GM18870 (cell line): Measurements from ENCODE around the gene SUPT20H.
"Not testable (repeated sequence)": the region's sequence is repeated elsewhere in the genome, so short reads cannot be mapped to it uniquely, and the experiment has no call there.

Source experiments
- ATAC-seq: cut with Tn5 transposase; IDR thresholded peaks from one replicate; pipeline ENCODE4 v1.9.1; 2021; ENCODE audit warnings: moderate library complexity; ENCODE audit not compliant: unreplicated experiment

The SUPT20H gene

DNA sequence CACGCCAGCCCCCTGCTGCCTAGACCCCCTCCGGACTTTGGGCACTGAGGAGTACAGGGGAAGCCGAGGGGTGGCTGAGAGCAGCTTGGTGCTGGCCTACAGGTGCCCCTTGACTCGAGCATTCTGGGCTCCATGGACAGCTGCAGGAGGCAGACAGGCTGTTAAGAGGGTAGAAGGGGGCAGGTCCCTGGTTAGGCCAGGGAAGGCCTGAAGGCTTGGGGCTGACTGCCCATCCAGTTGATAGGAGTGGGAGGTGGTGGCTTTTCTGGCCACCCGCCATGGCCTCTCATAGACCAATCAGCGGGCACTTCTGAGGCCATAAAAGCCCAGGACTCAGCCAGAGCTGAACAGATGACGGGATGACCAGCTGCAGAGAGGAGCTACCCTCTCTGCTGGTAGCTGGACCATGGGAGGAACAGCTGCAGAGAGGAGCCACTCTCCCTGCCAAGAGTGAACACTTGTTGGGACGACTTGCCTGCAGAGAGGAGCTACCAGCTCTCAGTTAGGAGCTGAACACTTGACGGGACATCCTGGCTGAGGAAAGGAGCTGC lies 10.7 kb upstream of the SUPT20H start:
- no peak for ATAC-seq

DNA sequence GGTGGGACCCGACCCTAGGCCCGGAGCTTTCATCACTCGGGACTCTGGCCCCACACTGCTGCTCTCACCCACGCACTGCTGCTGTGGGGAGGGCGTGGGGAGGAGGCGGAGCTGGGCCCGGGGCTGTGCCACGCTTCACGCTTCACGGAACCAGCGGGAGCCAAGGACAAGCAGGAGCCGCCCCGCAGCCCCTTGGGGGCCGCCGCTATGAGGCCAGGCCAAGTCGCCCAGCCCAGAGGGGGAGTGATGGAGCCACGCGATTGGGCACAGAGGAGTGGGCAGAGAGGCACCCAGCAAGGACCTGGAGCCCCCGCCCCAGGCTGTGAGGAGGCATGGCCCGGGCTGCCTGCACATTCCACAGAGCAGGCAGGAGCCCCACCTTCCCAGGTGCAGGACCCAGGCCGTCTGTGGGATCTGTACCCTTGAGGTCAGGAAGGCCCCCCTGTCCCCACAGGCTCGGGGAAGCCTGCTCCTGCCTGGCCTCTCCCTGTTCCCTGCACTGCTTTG lies 10.2 kb upstream of the SUPT20H start:
- no peak for ATAC-seq

DNA sequence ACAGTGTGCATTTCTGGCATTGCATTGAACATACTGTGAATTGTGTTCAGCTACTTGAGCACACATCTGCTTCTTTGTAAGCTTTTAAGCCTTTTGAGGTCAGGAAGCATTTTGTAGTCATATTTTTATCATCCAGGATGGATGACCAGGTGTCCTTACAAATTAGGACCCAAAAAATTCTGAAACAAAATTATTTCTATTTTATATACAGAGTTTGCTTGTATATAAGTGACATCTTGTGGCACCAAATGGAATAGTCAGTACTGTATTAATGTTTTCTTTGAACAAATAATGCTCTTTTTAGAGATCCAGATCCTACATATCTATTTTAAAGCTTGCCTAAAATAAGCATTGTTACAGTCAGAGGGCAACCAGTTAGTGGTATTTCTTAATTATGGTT lies 9.5 kb upstream of the SUPT20H start:
- no peak for ATAC-seq

DNA sequence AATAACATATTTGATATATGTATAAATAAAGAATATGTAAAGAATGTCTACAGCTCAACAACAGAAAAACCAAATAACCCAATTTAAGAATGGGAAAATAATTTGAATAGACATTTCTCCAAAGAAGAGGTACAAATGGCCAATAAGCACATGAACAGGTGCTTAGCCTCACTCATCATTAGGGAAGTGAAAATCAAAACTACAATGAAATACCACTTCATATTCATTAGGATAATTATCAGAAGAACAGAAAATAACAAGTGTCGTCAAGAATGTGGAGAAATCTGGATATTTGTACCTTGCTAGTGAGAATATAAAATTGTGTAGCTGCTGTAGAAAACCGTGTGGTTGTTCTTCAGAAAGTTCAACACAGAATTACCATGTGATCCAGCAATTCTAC lies 8.4 kb upstream of the SUPT20H start:
- ATAC-seq, result peak; percentile 66

DNA sequence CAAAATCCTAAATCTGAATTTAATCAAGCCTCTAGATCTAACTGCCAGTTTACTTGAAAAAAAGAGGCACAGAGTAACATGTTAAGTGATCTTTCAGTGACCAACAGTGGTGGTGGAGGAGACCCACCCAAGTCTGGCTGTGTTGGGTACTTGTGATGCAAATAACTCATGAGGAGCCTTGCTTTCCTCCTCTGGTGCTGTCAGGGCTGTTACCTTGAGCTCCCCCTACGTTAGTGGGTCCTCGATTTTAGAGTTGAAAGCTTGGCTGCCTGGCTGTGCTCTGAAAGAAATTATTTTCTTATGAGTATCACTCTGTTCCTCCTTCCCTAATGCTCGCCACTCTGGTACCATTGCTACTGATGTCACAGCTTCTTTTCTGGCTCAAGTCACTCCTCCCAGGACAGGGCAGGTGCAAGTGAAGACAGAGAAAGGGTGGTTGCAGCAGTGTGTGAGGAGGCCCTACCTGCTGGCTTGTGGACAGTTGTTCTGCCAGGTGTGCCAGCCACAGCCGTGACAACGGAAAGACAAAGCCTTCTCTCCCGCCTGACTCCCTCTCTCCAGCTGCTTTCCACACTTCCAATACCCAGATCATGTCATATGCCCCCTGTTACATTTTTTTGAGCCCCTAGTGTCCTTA lies 6.5 kb upstream of the SUPT20H start:
- no peak for ATAC-seq

DNA sequence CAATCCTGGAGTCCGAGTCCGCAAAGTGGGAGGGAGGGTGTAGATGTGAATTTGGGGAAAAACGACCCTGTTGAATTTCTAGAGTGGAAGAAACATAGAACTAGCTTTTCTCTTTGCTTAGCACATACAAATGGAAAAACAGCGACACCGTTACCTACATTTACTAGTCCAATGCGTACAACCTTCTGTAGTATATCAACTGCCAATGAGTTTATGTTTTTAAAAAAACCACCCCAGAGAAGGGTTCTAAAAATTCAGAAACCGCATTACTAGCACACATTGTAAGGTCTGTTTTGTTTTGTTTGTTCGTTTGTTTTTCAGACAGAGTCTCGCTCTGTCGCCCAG lies 332 bp upstream of the SUPT20H start:
- peak; percentile 32 for ATAC-seq

DNA sequence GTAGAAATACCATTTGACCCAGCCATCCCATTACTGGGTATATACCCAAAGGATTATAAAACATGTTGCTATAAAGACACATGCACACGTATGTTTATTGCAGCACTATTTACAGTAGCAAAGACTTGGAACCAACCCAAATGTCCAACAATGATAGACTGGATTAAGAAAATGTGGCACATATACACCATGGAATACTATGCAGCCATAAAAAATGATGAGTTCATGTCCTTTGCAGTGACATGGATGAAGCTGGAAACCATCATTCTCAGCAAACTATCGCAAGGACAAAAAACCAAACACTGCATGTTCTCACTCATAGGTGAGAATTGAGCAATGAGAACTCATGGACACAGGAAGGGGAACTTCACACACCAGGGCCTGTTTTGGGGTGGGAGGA lies 3.3 kb downstream of the SUPT20H start:
- ATAC-seq, result not testable (repeated sequence)

DNA sequence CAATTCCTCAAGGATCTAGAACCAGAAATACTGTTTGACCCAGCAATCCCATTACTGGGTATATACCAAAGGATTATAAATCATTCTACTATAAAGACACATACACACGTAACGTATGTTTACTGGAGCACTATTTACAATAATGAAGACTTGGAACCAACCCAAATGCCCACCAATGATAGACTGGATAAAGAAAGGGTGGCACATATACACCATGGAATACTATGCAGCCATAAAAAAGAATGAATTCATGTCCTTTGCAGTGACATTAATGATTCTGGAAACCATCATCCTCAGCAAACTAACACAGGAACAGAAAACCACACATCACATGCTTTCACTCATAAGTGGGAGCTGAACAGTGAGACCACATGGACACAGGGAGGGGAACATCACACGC lies 6.4 kb downstream of the SUPT20H start:
- ATAC-seq, result not testable (repeated sequence)

DNA sequence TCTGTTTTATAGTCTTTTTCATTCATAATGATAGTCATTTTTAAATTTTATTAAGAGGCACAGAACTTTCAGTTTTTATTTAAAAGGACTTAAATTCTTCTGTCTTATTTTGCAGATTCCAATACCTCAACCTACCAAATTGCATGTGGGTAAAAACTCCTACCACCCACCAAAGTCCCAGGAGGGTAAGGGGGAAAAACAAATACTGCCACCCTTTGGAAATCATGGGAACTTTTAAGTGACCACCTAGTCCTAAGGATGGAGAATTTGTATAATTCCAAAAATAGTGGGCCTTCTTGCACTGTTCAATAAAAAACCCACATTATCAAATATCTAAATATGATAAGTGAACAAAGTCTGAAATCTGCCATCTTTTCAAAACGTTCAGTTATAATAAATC lies 9.7 kb downstream of the SUPT20H start:
- no peak for ATAC-seq

DNA sequence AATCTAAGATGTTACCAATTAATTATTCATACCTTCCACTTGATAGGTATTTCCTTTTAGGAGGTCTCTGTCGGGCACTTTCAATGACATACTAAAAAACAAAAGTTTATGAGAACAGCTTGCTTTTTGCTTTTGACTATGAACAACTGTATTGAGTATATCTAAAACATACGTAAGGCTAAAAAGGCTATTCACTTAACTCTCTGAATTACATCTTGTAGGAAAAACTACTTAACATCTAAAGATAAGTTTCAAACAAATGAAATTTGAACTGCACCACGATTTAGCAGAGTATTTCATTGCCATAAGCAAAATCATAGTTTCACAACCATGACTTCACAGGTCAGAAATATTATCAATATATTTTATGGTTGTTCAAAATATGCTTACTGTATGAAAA lies 11.6 kb downstream of the SUPT20H start:
- no peak for ATAC-seq

DNA sequence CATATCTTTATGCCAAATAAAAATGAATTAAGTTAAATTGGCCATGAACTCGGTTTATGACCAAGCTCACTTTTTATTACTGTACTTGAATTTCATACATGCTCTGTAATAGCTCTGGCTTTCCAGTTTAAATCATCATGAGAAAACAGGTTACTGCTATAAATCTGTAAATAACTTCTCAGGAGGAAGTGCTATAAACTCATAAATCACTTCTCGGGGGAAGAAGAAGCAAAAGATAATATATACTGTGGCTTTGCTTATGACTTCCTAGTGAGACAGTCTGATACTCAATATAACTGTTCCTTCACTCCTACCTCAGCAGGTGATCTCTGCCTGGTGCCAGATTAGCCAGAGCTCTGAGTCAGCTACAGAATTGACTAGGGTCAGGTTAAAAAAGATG lies 12.5 kb downstream of the SUPT20H start:
- no peak for ATAC-seq

DNA sequence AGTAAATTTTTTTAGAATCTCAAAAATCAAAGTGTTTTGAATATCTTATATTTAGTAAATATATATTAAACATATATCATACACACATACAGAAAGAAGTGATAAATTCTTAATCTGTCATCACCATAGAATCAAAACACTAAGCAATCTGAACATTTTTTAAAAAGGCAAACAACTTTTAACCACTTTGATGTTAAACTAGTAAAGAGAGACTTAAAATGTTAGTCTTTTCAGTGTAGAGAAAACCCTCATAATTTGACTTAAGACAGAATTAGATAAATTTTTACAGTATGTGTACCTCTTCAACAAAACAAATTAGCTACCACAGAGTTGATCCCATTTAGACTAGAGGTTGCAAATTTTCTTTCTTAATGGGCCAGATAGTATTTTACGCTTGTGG lies 13.4 kb downstream of the SUPT20H start:
- no peak for ATAC-seq

DNA sequence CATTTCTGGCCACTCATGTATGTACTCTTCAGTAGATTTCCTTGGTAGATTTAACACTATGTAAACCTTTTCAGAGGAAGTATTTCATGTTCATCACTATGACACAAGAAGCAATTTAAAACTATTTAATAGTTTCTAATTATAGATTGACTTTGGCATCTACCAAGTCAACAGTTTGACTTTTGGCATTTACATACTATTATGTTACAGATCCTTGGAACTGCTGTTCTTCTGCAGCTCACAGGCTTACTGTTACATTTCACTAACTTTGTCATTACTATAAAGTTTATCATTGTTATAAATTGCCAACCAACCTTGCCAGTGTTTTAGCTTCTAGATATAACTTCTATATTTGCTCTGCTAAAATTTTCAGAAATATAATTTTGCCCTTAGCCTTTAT lies 18.7 kb downstream of the SUPT20H start:
- ATAC-seq, result no peak

DNA sequence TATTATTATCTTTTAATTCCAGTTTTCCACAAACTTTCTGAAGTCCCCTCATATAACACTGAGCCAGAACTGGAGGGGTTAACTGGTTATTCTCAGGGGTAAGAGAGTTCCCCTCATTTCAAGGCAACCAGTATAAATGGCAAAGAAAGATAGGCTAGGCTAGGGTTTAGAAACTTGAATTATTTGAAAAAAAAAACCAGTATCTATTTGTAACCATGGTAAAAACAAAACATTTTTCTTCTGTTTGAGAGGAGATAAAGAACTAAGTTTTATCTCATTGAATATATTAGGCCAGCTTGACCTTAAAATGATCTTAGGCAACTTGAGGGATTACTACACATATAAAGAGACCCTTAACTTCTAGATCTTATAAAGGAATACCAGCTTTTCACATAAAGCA lies 19.6 kb downstream of the SUPT20H start:
- ATAC-seq, result no peak

DNA sequence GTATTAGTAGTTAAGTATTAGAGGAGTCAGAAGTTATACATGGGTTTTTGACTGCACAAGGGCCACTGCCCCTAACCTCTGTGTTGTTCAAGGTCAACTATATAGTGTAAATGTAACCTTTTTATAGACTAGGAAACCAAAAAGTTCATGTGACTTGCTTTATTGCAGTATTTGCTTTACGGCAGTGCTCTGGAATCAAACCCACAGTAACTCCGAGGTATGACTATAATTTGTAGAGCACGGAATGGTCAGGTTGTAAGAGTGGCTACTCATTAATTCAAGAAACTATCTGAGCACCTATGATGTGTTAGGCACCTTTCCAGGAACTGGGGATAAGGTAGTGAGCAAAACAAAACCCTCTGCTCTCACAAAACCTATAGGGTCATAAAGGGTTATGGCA lies 22.2 kb downstream of the SUPT20H start:
- ATAC-seq, result no peak

DNA sequence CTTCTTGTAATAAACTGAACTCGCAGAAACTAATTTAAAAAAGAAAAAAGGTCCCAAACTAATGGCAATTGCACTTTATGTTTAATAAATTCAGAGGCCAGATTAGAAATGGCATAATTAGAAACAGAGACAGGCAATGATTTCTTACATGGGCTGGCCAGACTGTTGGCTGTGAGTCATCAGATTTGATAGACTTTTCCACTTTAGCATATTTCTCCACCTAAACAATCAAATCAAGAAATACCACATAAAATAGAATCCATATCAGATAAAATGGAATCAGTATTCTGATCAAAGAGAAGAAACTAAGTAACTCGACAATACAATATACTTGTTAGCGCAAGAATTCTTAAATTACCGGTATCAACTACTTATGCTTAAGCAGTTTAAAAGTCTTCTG lies 29.9 kb downstream of the SUPT20H start:
- ATAC-seq, result no peak

DNA sequence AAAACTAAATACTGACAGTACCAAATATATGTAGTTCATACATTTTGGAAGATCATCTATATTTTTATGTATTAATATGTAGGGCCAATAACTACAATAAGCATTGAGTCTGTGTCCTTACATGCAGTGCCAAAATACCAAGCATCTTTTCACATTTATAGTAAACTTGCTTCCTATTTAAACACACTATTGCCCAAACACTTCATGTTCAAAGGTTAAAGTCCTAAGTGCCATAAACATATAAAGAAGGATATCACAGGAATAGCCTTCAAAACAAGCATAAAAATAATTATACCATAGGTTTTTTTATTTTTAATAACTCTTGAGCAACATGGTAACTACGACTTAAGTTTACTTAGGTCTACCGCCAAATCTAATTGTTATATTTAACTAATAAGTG lies 31.8 kb downstream of the SUPT20H start:
- ATAC-seq, result no peak

DNA sequence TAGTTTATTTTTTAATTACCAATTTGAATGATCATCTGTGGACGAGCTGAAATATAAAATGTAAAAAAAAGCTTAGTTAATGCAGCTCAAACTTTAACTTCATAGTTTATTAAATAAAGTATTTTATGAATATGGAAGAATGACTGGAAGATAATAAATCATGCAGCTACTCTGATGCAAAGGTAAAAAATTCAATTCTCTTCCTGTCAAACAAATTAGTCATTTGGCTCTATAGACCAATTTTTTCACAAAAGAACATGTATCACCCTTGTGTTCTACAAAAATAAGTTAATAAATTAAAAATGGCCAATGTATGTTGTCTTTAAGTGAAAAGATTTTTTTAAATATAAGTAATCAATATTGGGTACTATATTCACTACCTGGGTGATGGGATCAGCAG lies 32.7 kb downstream of the SUPT20H start:
- no peak for ATAC-seq

DNA sequence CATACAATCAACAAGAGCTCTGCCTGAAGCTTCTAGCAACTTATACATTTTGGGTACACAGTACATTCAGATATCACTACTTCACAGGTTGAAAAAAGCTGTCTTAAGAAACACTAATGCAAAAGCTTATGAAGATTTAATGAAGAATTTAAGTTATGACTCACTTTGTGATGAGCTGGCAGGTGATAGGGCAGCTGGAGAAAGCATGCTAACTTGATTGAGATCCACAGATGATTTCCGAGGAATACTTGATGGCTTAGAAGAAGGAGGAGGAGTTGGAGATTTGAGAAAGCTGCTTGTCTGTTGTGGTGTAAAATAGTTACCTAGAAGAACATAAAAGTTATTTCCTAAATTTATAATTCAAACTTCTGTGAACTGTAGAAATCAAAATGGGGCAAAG lies 35.6 kb downstream of the SUPT20H start:
- ATAC-seq, result no peak

DNA sequence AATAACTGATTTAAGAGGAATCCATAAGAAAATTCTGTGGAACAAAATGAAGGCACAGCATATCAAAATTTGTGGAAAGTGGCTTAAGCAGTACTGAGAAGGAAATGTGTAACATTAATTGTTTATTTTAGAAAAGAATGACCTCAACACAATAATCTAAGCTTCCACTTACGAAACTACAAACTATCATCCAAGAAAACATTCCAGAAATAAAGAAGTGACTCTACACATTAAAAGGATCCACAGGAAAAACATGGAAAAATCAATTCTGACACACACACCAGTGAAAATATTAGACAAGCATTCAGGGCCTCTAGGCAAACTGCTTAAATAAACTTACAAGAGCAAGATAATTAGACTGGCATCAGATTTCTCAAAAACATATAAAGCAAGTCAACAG lies 44.9 kb downstream of the SUPT20H start:
- ATAC-seq, result no peak

DNA sequence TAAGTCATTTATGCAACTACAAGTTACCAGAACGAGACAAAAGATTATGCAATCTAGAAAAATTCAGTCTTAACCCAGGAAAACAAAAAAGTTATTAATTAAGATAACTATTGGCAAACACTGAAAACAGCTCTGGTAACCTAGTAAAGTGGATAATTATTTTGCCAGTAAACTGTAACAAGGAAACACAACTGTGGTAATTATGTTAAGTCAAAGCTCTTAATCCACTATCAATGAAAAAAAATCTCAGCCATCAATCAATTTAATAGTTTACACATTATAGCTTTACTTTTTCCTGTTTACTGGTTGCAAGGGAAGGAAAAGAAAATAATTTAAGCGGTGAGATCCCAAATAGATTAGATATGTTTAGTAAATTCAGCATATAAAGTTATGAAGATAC lies 47.7 kb downstream of the SUPT20H start:
- no peak for ATAC-seq

DNA sequence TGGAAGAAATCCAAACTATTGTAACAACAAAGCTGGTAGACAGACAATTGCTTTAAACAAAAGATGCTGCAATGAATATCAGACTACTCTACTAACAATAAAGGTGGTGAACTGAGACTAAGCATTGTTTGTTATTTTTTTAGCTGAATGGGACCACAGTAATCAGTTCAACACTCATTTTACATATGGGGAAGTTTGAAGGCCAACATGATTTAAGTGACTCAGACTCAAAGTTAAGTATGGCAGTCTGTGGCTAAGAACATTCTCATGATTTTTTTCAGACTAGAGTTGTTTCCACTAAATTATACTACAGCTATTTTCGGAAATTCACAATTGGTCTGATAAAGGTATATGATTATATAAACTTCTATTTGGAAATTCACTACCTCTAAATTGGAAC lies 48.5 kb downstream of the SUPT20H start:
- no peak for ATAC-seq

DNA sequence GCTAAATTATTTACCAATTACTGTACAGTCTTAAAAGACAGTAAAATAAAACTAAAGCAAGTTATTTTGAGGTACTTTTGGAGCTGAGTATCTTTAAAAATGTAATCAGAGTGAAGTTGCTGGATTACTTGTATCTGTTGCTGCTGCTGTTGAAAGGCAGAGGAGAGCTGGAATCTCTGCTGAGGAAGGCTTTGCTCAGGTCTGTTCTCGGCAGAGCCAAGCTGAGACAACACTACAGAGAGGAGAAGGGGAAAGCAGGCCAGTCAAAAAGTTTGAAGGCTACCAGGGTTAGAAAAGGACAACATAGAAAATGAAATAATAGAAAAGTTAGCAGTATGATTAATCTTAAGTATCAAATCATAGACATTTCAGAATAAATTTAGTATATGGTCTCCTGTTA lies 49.1 kb downstream of the SUPT20H start:
- ATAC-seq, result no peak
